HL-60/S4 (cell line): ENCODE measurements around the gene ABRAXAS1.

Experiments used
- in situ Hi-C: fragments of 300-500 bp; cut with MboI; formaldehyde crosslinking; loops from 2 replicates; pipeline ENCODE4 v1.14.3; 2022; ENCODE audit warnings: low sequenced_read_pairs

The ABRAXAS1 gene

GRCh38 chr4:83455281-83456183, 29.4 kb downstream of the ABRAXAS1 start, which contains the start of the genes HELQ and MRPS18C:
Gene HELQ (minus strand): TSS chr4:83455823. CDS start chr4:83455693, 130 bp downstream.
Gene MRPS18C (plus strand): TSS chr4:83456058. CDS start chr4:83456078, 20 bp downstream.
- in situ Hi-C loops: no loop called here

- in situ Hi-C loops: no loop called here
Observed at GRCh38 chr4:83454686-83455085, 30.2 kb downstream of the ABRAXAS1 start.

- in situ Hi-C loops: loop anchor here (25.0 kb wide), 1 partner anchor 387 kb away; no protein-coding TSS in a partner anchor
Observed at GRCh38 chr4:83449009-83449408, 35.9 kb downstream of the ABRAXAS1 start.

DNA sequence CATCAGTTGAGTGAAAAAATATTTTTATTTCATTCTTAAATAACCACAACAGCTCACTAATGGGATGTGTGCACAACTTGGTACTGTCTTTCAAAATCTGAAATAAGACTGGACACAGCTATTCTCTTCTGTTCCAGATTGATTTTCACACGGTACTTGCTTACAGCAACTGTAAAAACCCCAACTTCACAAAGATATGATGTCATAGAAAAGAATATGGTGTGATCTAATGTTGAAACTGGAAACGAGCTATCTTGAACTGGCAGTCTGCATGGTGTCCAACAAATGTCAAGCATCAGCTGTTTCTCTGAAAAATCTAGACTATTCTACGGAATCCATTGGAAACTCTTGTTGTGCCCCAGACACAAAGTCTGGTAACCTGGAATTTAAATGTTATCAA, 44.0 kb downstream of the ABRAXAS1 start:
- in situ Hi-C loops: loop anchor here (25.0 kb wide), 1 partner anchor 379 kb away; no protein-coding TSS in a partner anchor

DNA sequence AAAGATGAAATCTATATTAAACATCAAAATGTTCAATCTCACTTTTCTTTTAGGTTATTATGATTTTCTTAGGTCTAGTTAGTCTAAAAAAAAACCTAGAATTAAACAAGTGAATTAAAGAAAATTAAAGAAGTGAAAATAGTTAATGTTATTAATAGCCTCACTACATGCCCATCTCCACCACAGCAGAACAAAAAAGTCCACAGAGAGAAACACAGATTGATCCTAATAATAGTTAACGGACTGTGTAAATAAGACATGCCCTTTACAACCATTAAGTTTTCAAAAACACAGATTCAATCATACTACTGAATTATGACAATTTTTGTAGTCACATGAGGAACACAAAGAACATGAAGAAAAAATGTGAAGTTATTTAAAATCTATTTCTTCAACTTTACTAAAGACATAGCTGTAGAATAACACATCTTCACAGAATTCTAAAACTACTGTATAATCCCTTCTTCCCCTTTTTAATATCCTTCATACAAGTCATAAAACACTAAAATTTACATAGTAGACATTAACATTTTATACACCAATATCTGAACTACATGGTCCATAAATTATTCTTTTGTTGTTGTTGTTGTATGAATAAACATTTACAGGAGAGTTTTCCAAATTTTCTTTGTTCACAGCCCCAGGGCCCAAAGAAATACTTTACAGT, 44.6 kb downstream of the ABRAXAS1 start:
- in situ Hi-C loops: loop anchor here (25.0 kb wide), 1 partner anchor 378 kb away; no protein-coding TSS in a partner anchor

GRCh38 chr4:83438719-83439118, 46.2 kb downstream of the ABRAXAS1 start:
- in situ Hi-C loops: loop anchor here (25.0 kb wide), 1 partner anchor 376 kb away; no protein-coding TSS in a partner anchor

DNA sequence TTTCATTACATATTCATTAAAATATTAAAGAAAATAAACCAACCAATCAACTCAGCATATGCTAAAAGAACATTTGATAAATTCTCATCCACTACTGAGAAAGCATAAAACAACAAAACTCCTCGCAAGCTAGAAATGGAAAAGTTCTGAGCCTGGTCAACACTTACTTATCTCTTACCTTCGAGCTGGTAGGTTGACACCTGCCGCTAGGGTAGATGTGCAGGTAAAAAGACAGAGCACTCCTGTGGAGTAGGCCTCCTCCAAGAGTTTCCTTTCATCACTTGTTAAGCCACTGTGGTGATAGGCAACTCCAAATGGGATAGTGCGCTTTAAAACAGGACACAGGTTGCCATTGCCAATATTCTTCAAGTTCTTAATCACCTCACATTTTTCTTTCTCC, 48.2 kb downstream of the ABRAXAS1 start:
- in situ Hi-C loops: loop anchor here (25.0 kb wide), 1 partner anchor 374 kb away; no protein-coding TSS in a partner anchor

GRCh38 chr4:83431200-83431599, 53.7 kb downstream of the ABRAXAS1 start:
- in situ Hi-C loops: loop anchor here (25.0 kb wide), 1 partner anchor 369 kb away; no protein-coding TSS in a partner anchor

- in situ Hi-C loops: no loop called here
Observed at GRCh38 chr4:83418211-83418610, 66.7 kb downstream of the ABRAXAS1 start.

DNA sequence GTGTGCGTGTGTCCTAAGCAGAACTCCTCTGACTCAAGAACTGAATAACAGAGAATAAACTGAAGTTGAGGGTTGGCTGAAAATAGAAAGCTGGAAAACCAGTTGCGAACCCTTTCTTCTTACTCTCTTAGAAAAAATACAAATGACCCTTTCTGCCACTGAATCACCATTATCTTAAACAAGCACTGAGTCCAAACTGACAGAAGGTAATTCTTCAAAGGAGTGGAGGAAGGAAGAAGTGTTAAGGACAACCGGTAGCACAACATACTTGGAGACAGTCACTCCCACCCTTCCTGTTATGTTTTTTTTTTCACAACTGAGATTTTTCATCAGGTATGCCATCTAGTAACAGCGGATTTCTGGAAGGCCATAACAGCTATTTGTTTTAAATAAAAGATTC, 67.3 kb downstream of the ABRAXAS1 start:
- in situ Hi-C loops: no loop called here

GRCh38 chr4:83413676-83414075, 71.2 kb downstream of the ABRAXAS1 start:
- in situ Hi-C loops: no loop called here
